ENCODE measurements around the gene CTXND2. TPM values are rescaled to one million over a fixed set of nuclear protein-coding genes. Genes with fewer than 3 reads are reported as not detected.
"Not testable (repeated sequence)": the region's sequence is repeated elsewhere in the genome, so short reads cannot be mapped to it uniquely, and the experiment has no call there.

Gene CTXND2
- total RNA-seq, 1 experiment from 2014 or later, result not detected

- Mint-ChIP-seq H3K27ac (ENCODE audit: unreplicated experiment) (no peak overlapping the region), H3K36me3 (ENCODE audit: insufficient read depth, unreplicated experiment) (no peaks in the 10 kb centered on the region), H3K9me3 (ENCODE audit: low read depth, unreplicated experiment) (no peaks in the 10 kb centered on the region), H3K4me1 (ENCODE audit: low read depth, unreplicated experiment) (no peaks in the 10 kb centered on the region), H3K27me3 (ENCODE audit: unreplicated experiment) (no peaks in the 10 kb centered on the region), H3K4me3 (ENCODE audit: low read depth, unreplicated experiment) (no peak overlapping the region)
- CTCF ChIA-PET, result no interaction called here
- intact Hi-C loops (cut with micrococcal nuclease; ENCODE audit: unreplicated experiment), result no loop called here
- no peak for TF ChIP-seq CTCF (IDR thresholded peaks at IDR 0.05; ENCODE audit: unreplicated experiment)
- no peak for DNase-seq
- BruUV-seq (replicated peaks), result no TSS peak
Measured at GRCh38 chr1:150888727-150889126, 1.8 kb downstream of the CTXND2 start.

GRCh38 chr1:150890033-150890416 lies 3.1 kb downstream of the CTXND2 start:
- no peak overlapping the region for H3K27ac Mint-ChIP-seq (ENCODE audit: unreplicated experiment)
- DNase-seq, result no peak
- H3K9me3 Mint-ChIP-seq (ENCODE audit: low read depth, unreplicated experiment), result no peaks in the 10 kb centered on the region
- intact Hi-C loops (cut with micrococcal nuclease; ENCODE audit: unreplicated experiment), result no loop called here
- H3K36me3 Mint-ChIP-seq (ENCODE audit: insufficient read depth, unreplicated experiment), result no peaks in the 10 kb centered on the region
- TF ChIP-seq CTCF (IDR thresholded peaks at IDR 0.05; ENCODE audit: unreplicated experiment), result no peak
- no TSS peak for BruUV-seq (replicated peaks)
- H3K4me3 Mint-ChIP-seq (ENCODE audit: low read depth, unreplicated experiment), result no peak overlapping the region
- H3K27me3 Mint-ChIP-seq (ENCODE audit: unreplicated experiment), result no peaks in the 10 kb centered on the region
- no peaks in the 10 kb centered on the region for H3K4me1 Mint-ChIP-seq (ENCODE audit: low read depth, unreplicated experiment)
- CTCF ChIA-PET, result interaction anchor here (0.9 kb wide), 1 partner anchor 789 kb away, joined by 3 read pairs; no protein-coding TSS in a partner anchor

- no peak for TF ChIP-seq CTCF (IDR thresholded peaks at IDR 0.05; ENCODE audit: unreplicated experiment)
- intact Hi-C loops (cut with micrococcal nuclease; ENCODE audit: unreplicated experiment), result no loop called here
- no TSS peak for BruUV-seq (replicated peaks)
- no peaks in the 10 kb centered on the region for H3K4me1 Mint-ChIP-seq (ENCODE audit: low read depth, unreplicated experiment)
- no peak overlapping the region for H3K27ac Mint-ChIP-seq (ENCODE audit: unreplicated experiment)
- CTCF ChIA-PET, result interaction anchor here (0.6 kb wide), 1 partner anchor 623 kb away, joined by 3 read pairs; no protein-coding TSS in a partner anchor
- H3K9me3 Mint-ChIP-seq (ENCODE audit: low read depth, unreplicated experiment), result no peaks in the 10 kb centered on the region
- peaks cover 19% of the 10 kb centered on the region for H3K27me3 Mint-ChIP-seq (ENCODE audit: unreplicated experiment)
- no peaks in the 10 kb centered on the region for H3K36me3 Mint-ChIP-seq (ENCODE audit: insufficient read depth, unreplicated experiment)
- no peak overlapping the region for H3K4me3 Mint-ChIP-seq (ENCODE audit: low read depth, unreplicated experiment)
- DNase-seq, result no peak
Measured at GRCh38 chr1:150893336-150893913, 6.5 kb downstream of the CTXND2 start.

GRCh38 chr1:150895618-150896017 lies 8.7 kb downstream of the CTXND2 start:
- no peak for TF ChIP-seq CTCF (IDR thresholded peaks at IDR 0.05; ENCODE audit: unreplicated experiment)
- H3K27ac Mint-ChIP-seq (ENCODE audit: unreplicated experiment), result no peak overlapping the region
- H3K4me1 Mint-ChIP-seq (ENCODE audit: low read depth, unreplicated experiment), result no peaks in the 10 kb centered on the region
- no peaks in the 10 kb centered on the region for H3K9me3 Mint-ChIP-seq (ENCODE audit: low read depth, unreplicated experiment)
- CTCF ChIA-PET, result interaction anchor here (0.6 kb wide), 1 partner anchor 60 kb away, joined by 3 read pairs; no protein-coding TSS in a partner anchor
- no peak overlapping the region for H3K4me3 Mint-ChIP-seq (ENCODE audit: low read depth, unreplicated experiment)
- no peaks in the 10 kb centered on the region for H3K36me3 Mint-ChIP-seq (ENCODE audit: insufficient read depth, unreplicated experiment)
- no TSS peak for BruUV-seq (replicated peaks)
- DNase-seq, result no peak
- peaks cover 19% of the 10 kb centered on the region for H3K27me3 Mint-ChIP-seq (ENCODE audit: unreplicated experiment)
- intact Hi-C loops (cut with micrococcal nuclease; ENCODE audit: unreplicated experiment), result no loop called here

GRCh38 chr1:150899795-150900194 lies 12.9 kb downstream of the CTXND2 start:
- H3K27ac Mint-ChIP-seq (ENCODE audit: unreplicated experiment); DNase-seq; BruUV-seq (replicated peaks); H3K9me3 Mint-ChIP-seq (ENCODE audit: low read depth, unreplicated experiment); intact Hi-C loops (cut with micrococcal nuclease; ENCODE audit: unreplicated experiment); H3K4me3 Mint-ChIP-seq (ENCODE audit: low read depth, unreplicated experiment); CTCF ChIA-PET; H3K36me3 Mint-ChIP-seq (ENCODE audit: insufficient read depth, unreplicated experiment); H3K4me1 Mint-ChIP-seq (ENCODE audit: low read depth, unreplicated experiment): not testable (repeated sequence)
- H3K27me3 Mint-ChIP-seq (ENCODE audit: unreplicated experiment), result peaks cover 19% of the 10 kb centered on the region

Data from Calu3 (cell line).